Neural progenitor cell (in vitro differentiated cells): ENCODE results near the gene MRPS25. TPM values are rescaled to one million over a fixed set of nuclear protein-coding genes. Genes with fewer than 3 reads are reported as not detected.
"Not testable (repeated sequence)": the region's sequence is repeated elsewhere in the genome, so short reads cannot be mapped to it uniquely, and the experiment has no call there.

ENCODE experiments used
- DNase-seq: peaks from one replicate; pipeline ENCODE4 v3.0.0-alpha.2; 2016; ENCODE audit warnings: low spot score
- H2AFZ ChIP-seq: fragments of 200-600 bp; sonication (generic); replicated peaks from 2 replicates; pipeline ENCODE4 v1.6.1; 2016; ENCODE audit warnings: antibody characterized with exemption
- H3F3A ChIP-seq: fragments of 200-600 bp; sonication (generic); 2 replicates; pipeline ENCODE4 v1.6.1; 2016; ENCODE audit warnings: antibody characterized with exemption, low read depth
- H3K27ac ChIP-seq: fragments of 200-600 bp; sonication (generic); 2 replicates; pipeline ENCODE4 v1.5.1; 2016; ENCODE audit warnings: mild to moderate bottlenecking
- H3K27me3 ChIP-seq: fragments of 200-600 bp; sonication (generic); 2 replicates; pipeline ENCODE4 v1.6.1; 2016; ENCODE audit warnings: mild to moderate bottlenecking, moderate library complexity
- H3K36me3 ChIP-seq: fragments of 200-600 bp; sonication (generic); 2 replicates; pipeline ENCODE4 v1.5.1; 2016
- H3K4me1 ChIP-seq: fragments of 200-600 bp; sonication (generic); 2 replicates; pipeline ENCODE4 v1.6.1; 2016; ENCODE audit warnings: mixed run types
- H3K4me2 ChIP-seq: fragments of 200-600 bp; sonication (generic); 2 replicates; pipeline ENCODE4 v1.6.1; 2016
- H3K4me3 ChIP-seq: fragments of 200-600 bp; sonication (generic); 2 replicates; pipeline ENCODE4 v1.5.1; 2016
- H3K79me2 ChIP-seq: fragments of 200-600 bp; sonication (generic); 2 replicates; pipeline ENCODE4 v1.6.1; 2016; ENCODE audit warnings: low read depth
- H3K9ac ChIP-seq: fragments of 200-600 bp; sonication (generic); 2 replicates; pipeline ENCODE4 v1.6.1; 2016
- H3K9me3 ChIP-seq: fragments of 200-600 bp; sonication (generic); 2 replicates; pipeline ENCODE4 v1.5.1; 2016; ENCODE audit warnings: low read depth
- H4K20me1 ChIP-seq: fragments of 200-600 bp; sonication (generic); 2 replicates; pipeline ENCODE4 v1.6.1; 2016; ENCODE audit warnings: low read depth
- H3K27ac Mint-ChIP-seq: 3 replicates; pipeline ENCODE4 v1.8.0; 2021; ENCODE audit warnings: mixed read lengths
- H3K27me3 Mint-ChIP-seq: 2 replicates; pipeline ENCODE4 v1.8.0; 2022; ENCODE audit warnings: low read depth, mild to moderate bottlenecking, inconsistent platforms, moderate library complexity, mixed read lengths; ENCODE audit not compliant: insufficient read depth
- H3K36me3 Mint-ChIP-seq: 3 replicates; pipeline ENCODE4 v1.8.0; 2021; ENCODE audit warnings: mixed read lengths
- H3K4me1 Mint-ChIP-seq: 3 replicates; pipeline ENCODE4 v1.8.0; 2021; ENCODE audit warnings: mixed read lengths
- H3K4me3 Mint-ChIP-seq: 3 replicates; pipeline ENCODE4 v1.8.0; 2021; ENCODE audit warnings: mild to moderate bottlenecking, moderate library complexity, mixed read lengths
- H3K9me3 Mint-ChIP-seq: 3 replicates; pipeline ENCODE4 v1.8.0; 2020; ENCODE audit warnings: mixed read lengths
- EZH2 ChIP-seq: fragments of 200-600 bp; sonication (generic); IDR thresholded peaks from 2 replicates; pipeline ENCODE4 v1.6.1; 2017; ENCODE audit warnings: antibody characterized with exemption, mild to moderate bottlenecking, moderate library complexity
- EZH2phosphoT487 ChIP-seq: fragments of 200-600 bp; sonication (generic); IDR thresholded peaks from 2 replicates; pipeline ENCODE4 v1.6.1; 2017; ENCODE audit warnings: antibody characterized with exemption
- total RNA-seq: library from RNA; depleted of rRNA; stranded (reverse); fragments of >200 nt; gene quantifications from 2 replicates; pipeline ENCODE4 v1.2.3, GENCODE V29; 2015; ENCODE audit warnings: low replicate concordance
- TF ChIP-seq, protein P1 (sequence below): fragments of 200-600 bp; sonication (generic); IDR thresholded peaks from 2 replicates; pipeline ENCODE4 v1.5.1; 2017; ENCODE audit warnings: antibody characterized with exemption, mild to moderate bottlenecking

MRPS25 gene
- total RNA-seq, 1 donor from 2014 or later = 28.9 TPM

GRCh38 chr3:15007681-15008141 lies 57.4 kb downstream of the MRPS25 start:
- Histone ChIP-seq H3K27ac (no peak overlapping the region), H3K36me3 (no peaks in the 10 kb centered on the region)

DNA sequence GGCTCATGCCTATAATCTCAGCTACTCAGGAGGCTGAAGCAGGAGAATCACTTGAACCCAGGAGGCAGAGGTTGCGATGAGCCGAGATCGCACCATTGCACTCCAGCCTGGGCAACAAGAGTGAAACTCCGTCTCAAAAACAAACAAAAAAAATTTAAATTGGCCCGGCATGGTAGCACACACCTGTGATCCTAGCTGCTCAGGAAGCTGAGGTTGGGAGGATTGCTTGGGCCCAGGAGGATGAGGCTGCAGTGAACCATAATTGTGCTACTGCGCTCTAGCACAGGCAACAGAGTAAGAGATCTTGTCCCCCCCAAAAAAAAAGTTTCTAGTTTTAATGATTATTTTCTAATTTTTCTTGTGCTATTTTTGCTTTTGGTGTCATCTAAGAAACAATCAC lies 65.9 kb downstream of the MRPS25 start:
- H3K27me3 ChIP-seq, H3K27ac Mint-ChIP-seq, H3K9ac ChIP-seq, H4K20me1 ChIP-seq, H3K4me2 ChIP-seq, H3K4me3 Mint-ChIP-seq, H3K27ac ChIP-seq, DNase-seq, H2AFZ ChIP-seq, H3K27me3 Mint-ChIP-seq, H3K4me1 Mint-ChIP-seq, H3K36me3 ChIP-seq, H3F3A ChIP-seq, H3K9me3 ChIP-seq, H3K4me3 ChIP-seq, H3K4me1 ChIP-seq: not testable (repeated sequence)
- Mint-ChIP-seq H3K36me3 (peaks cover 39% of the 10 kb centered on the region), H3K9me3 (peaks cover 28% of the 10 kb centered on the region)
- peaks cover 95% of the 10 kb centered on the region for H3K79me2 ChIP-seq

More at GRCh38 chr3:15007681-15008141, 57.4 kb downstream of the MRPS25 start:
- Histone ChIP-seq H3K79me2 (peaks cover 24% of the 10 kb centered on the region), H2AFZ (no peak overlapping the region), H3K9ac (no peak overlapping the region), H3K4me1 (no peaks in the 10 kb centered on the region), H3K27me3 (no peaks in the 10 kb centered on the region), H4K20me1 (peaks cover 13% of the 10 kb centered on the region), H3K9me3 (no peaks in the 10 kb centered on the region), H3F3A (no peaks in the 10 kb centered on the region), H3K4me3 (no peak overlapping the region), H3K4me2 (no peak overlapping the region)
- TF ChIP-seq EZH2phosphoT487 (no peak), EZH2 (no peak)
- TF ChIP-seq, protein P1, sequence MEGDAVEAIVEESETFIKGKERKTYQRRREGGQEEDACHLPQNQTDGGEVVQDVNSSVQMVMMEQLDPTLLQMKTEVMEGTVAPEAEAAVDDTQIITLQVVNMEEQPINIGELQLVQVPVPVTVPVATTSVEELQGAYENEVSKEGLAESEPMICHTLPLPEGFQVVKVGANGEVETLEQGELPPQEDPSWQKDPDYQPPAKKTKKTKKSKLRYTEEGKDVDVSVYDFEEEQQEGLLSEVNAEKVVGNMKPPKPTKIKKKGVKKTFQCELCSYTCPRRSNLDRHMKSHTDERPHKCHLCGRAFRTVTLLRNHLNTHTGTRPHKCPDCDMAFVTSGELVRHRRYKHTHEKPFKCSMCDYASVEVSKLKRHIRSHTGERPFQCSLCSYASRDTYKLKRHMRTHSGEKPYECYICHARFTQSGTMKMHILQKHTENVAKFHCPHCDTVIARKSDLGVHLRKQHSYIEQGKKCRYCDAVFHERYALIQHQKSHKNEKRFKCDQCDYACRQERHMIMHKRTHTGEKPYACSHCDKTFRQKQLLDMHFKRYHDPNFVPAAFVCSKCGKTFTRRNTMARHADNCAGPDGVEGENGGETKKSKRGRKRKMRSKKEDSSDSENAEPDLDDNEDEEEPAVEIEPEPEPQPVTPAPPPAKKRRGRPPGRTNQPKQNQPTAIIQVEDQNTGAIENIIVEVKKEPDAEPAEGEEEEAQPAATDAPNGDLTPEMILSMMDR = no peak
- Mint-ChIP-seq H3K4me3 (no peak overlapping the region), H3K27ac (no peak overlapping the region), H3K36me3 (peaks cover 33% of the 10 kb centered on the region), H3K9me3 (peaks cover 4% of the 10 kb centered on the region), H3K27me3 (no peaks in the 10 kb centered on the region), H3K4me1 (peaks cover 4% of the 10 kb centered on the region)
- DNase-seq = no peak

Other genes starting within 250 kb of the MRPS25 start
- gene FGD5, start 246.4 kb downstream of the MRPS25 start, total RNA-seq = 0.24 and 0.25 TPM in 2 replicates
- gene NR2C2, start 117.7 kb downstream of the MRPS25 start, total RNA-seq = 35.6 and 57.3 TPM in 2 replicates
- 29.8 and 35.4 TPM in 2 replicates for gene RBSN, start 33.8 kb upstream of the MRPS25 start, total RNA-seq
- 32.7 and 57.7 TPM in 2 replicates for gene CAPN7, start 140.9 kb upstream of the MRPS25 start, total RNA-seq